ENCODE results near the gene EDC4. TPM values are rescaled to one million over a fixed set of nuclear protein-coding genes. Genes with fewer than 3 reads are reported as not detected.

The EDC4 gene
- total RNA-seq, 3 donors from 2014 or later: 114 to 124 (median 120) TPM

- Mint-ChIP-seq H3K4me3 (no peak overlapping the region), H3K9me3 (no peaks in the 10 kb centered on the region), H3K36me3 (ENCODE audit: insufficient read depth) (peaks cover 30% of the 10 kb centered on the region), H3K27me3 (ENCODE audit: low read depth) (no peaks in the 10 kb centered on the region), H3K4me1 (ENCODE audit: low read depth) (peaks cover 27% of the 10 kb centered on the region)
- DNase-seq (no peak), ATAC-seq (no peak)
These were observed 5.4 kb downstream of the EDC4 start for GRCh38 chr16:67878232-67878631.

- ATAC-seq (no peak), DNase-seq (no peak)
- H3K4me3 Mint-ChIP-seq: no peak overlapping the region
- peaks cover 25% of the 10 kb centered on the region for H3K4me1 Mint-ChIP-seq (ENCODE audit: low read depth)
- H3K9me3 Mint-ChIP-seq: no peaks in the 10 kb centered on the region
- peaks cover 35% of the 10 kb centered on the region for H3K36me3 Mint-ChIP-seq (ENCODE audit: insufficient read depth)
- H3K27me3 Mint-ChIP-seq (ENCODE audit: low read depth): no peaks in the 10 kb centered on the region
These were observed 6.0 kb downstream of the EDC4 start for GRCh38 chr16:67878846-67879245.

GRCh38 chr16:67879462-67879861, 6.6 kb downstream of the EDC4 start:
- no peaks in the 10 kb centered on the region for H3K9me3 Mint-ChIP-seq
- no peaks in the 10 kb centered on the region for H3K27me3 Mint-ChIP-seq (ENCODE audit: low read depth)
- peaks cover 19% of the 10 kb centered on the region for H3K4me1 Mint-ChIP-seq (ENCODE audit: low read depth)
- H3K4me3 Mint-ChIP-seq: no peak overlapping the region
- ATAC-seq: no peak
- DNase-seq: no peak
- H3K36me3 Mint-ChIP-seq (ENCODE audit: insufficient read depth): peaks cover 37% of the 10 kb centered on the region

GRCh38 chr16:67879936-67880335, 7.1 kb downstream of the EDC4 start:
- Mint-ChIP-seq H3K27me3 (ENCODE audit: low read depth) (no peaks in the 10 kb centered on the region), H3K36me3 (ENCODE audit: insufficient read depth) (peaks cover 38% of the 10 kb centered on the region), H3K4me1 (ENCODE audit: low read depth) (peaks cover 14% of the 10 kb centered on the region), H3K9me3 (no peaks in the 10 kb centered on the region), H3K4me3 (no peak overlapping the region)
- DNase-seq (no peak), ATAC-seq (no peak)

- Mint-ChIP-seq H3K4me3 (no peak overlapping the region), H3K4me1 (ENCODE audit: low read depth) (peaks cover 7% of the 10 kb centered on the region), H3K36me3 (ENCODE audit: insufficient read depth) (peaks cover 33% of the 10 kb centered on the region), H3K27me3 (ENCODE audit: low read depth) (no peaks in the 10 kb centered on the region), H3K9me3 (no peaks in the 10 kb centered on the region)
- ATAC-seq: no peak
- DNase-seq: no peak
These were observed 7.7 kb downstream of the EDC4 start for GRCh38 chr16:67880584-67880983.

GRCh38 chr16:67881621-67882161, 8.8 kb downstream of the EDC4 start:
- no peak for DNase-seq
- no peaks in the 10 kb centered on the region for H3K27me3 Mint-ChIP-seq (ENCODE audit: low read depth)
- H3K9me3 Mint-ChIP-seq: no peaks in the 10 kb centered on the region
- no peaks in the 10 kb centered on the region for H3K4me1 Mint-ChIP-seq (ENCODE audit: low read depth)
- ATAC-seq: no peak
- peaks cover 34% of the 10 kb centered on the region for H3K36me3 Mint-ChIP-seq (ENCODE audit: insufficient read depth)
- no peak overlapping the region for H3K4me3 Mint-ChIP-seq

- Mint-ChIP-seq H3K4me3 (no peak overlapping the region), H3K4me1 (ENCODE audit: low read depth) (no peaks in the 10 kb centered on the region), H3K36me3 (ENCODE audit: insufficient read depth) (peaks cover 32% of the 10 kb centered on the region), H3K27me3 (ENCODE audit: low read depth) (no peaks in the 10 kb centered on the region), H3K9me3 (no peaks in the 10 kb centered on the region)
- DNase-seq: no peak
- no peak for ATAC-seq
These were observed 9.7 kb downstream of the EDC4 start for GRCh38 chr16:67882374-67883145.

GRCh38 chr16:67883146-67883871, 10.5 kb downstream of the EDC4 start:
- Mint-ChIP-seq H3K36me3 (ENCODE audit: insufficient read depth) (peaks cover 26% of the 10 kb centered on the region), H3K4me1 (ENCODE audit: low read depth) (no peaks in the 10 kb centered on the region), H3K27me3 (ENCODE audit: low read depth) (no peaks in the 10 kb centered on the region), H3K4me3 (no peak overlapping the region), H3K9me3 (no peaks in the 10 kb centered on the region)
- ATAC-seq: peak; percentile 15 to 21
- DNase-seq: no peak

- H3K4me1 Mint-ChIP-seq (ENCODE audit: low read depth): no peaks in the 10 kb centered on the region
- no peaks in the 10 kb centered on the region for H3K27me3 Mint-ChIP-seq (ENCODE audit: low read depth)
- H3K36me3 Mint-ChIP-seq (ENCODE audit: insufficient read depth): peaks cover 26% of the 10 kb centered on the region
- no peaks in the 10 kb centered on the region for H3K9me3 Mint-ChIP-seq
- ATAC-seq: peak; percentile 82 to 88
- H3K4me3 Mint-ChIP-seq: no peak overlapping the region
- DNase-seq: peak; percentile 74
These were observed 11.0 kb downstream of the EDC4 start for GRCh38 chr16:67883872-67884261.

- ATAC-seq: no peak
- Mint-ChIP-seq H3K4me3 (no peak within 1 kb of the TSS), H3K27me3 (ENCODE audit: low read depth) (no peaks in the 10 kb centered on the region), H3K36me3 (ENCODE audit: insufficient read depth) (peaks cover 20% of the 10 kb centered on the region), H3K9me3 (no peaks in the 10 kb centered on the region), H3K4me1 (ENCODE audit: low read depth) (no peaks in the 10 kb centered on the region)
- no peak for DNase-seq
These were observed 11.8 kb downstream of the EDC4 start, which contains the start of gene NRN1L for GRCh38 chr16:67884684-67885083. TSS of gene NRN1L (plus strand) at chr16:67884885. CDS start at chr16:67884904, 19 bp downstream.

GRCh38 chr16:67885545-67885944, 12.7 kb downstream of the EDC4 start:
- no peak for ATAC-seq
- peaks cover 16% of the 10 kb centered on the region for H3K36me3 Mint-ChIP-seq (ENCODE audit: insufficient read depth)
- H3K27me3 Mint-ChIP-seq (ENCODE audit: low read depth): no peaks in the 10 kb centered on the region
- no peaks in the 10 kb centered on the region for H3K4me1 Mint-ChIP-seq (ENCODE audit: low read depth)
- H3K4me3 Mint-ChIP-seq: no peak overlapping the region
- H3K9me3 Mint-ChIP-seq: no peaks in the 10 kb centered on the region
- DNase-seq: no peak

- no peaks in the 10 kb centered on the region for H3K4me1 Mint-ChIP-seq (ENCODE audit: low read depth)
- H3K4me3 Mint-ChIP-seq: no peak overlapping the region
- no peaks in the 10 kb centered on the region for H3K9me3 Mint-ChIP-seq
- peaks cover 16% of the 10 kb centered on the region for H3K36me3 Mint-ChIP-seq (ENCODE audit: insufficient read depth)
- DNase-seq (no peak), ATAC-seq (no peak)
- no peaks in the 10 kb centered on the region for H3K27me3 Mint-ChIP-seq (ENCODE audit: low read depth)
These were observed 13.1 kb downstream of the EDC4 start for GRCh38 chr16:67885976-67886375.

- Mint-ChIP-seq H3K4me3 (no peak overlapping the region), H3K27me3 (ENCODE audit: low read depth) (no peaks in the 10 kb centered on the region), H3K4me1 (ENCODE audit: low read depth) (no peaks in the 10 kb centered on the region), H3K36me3 (ENCODE audit: insufficient read depth) (peaks cover 16% of the 10 kb centered on the region), H3K9me3 (no peaks in the 10 kb centered on the region)
- DNase-seq: no peak
- no peak for ATAC-seq
These were observed 13.5 kb downstream of the EDC4 start for GRCh38 chr16:67886387-67886786.

GRCh38 chr16:67888331-67888730, 15.5 kb downstream of the EDC4 start:
- DNase-seq: no peak
- H3K27me3 Mint-ChIP-seq (ENCODE audit: low read depth): no peaks in the 10 kb centered on the region
- peaks cover 10% of the 10 kb centered on the region for H3K36me3 Mint-ChIP-seq (ENCODE audit: insufficient read depth)
- no peak overlapping the region for H3K4me3 Mint-ChIP-seq
- ATAC-seq: no peak
- no peaks in the 10 kb centered on the region for H3K9me3 Mint-ChIP-seq
- peaks cover 7% of the 10 kb centered on the region for H3K4me1 Mint-ChIP-seq (ENCODE audit: low read depth)

GRCh38 chr16:67892375-67892774, 19.5 kb downstream of the EDC4 start:
- ATAC-seq: no peak
- H3K36me3 Mint-ChIP-seq (ENCODE audit: insufficient read depth): no peaks in the 10 kb centered on the region
- H3K4me1 Mint-ChIP-seq (ENCODE audit: low read depth): peaks cover 34% of the 10 kb centered on the region
- peak overlapping the region; percentile 83 for H3K4me3 Mint-ChIP-seq
- DNase-seq: no peak
- no peaks in the 10 kb centered on the region for H3K27me3 Mint-ChIP-seq (ENCODE audit: low read depth)
- H3K9me3 Mint-ChIP-seq: no peaks in the 10 kb centered on the region
